ENCODE measurements around the gene FBXL17.

The FBXL17 gene

GRCh38 chr5:108181975-108182374 lies 199.9 kb downstream of the FBXL17 start:
- TF ChIP-seq EZH2phosphoT487 (conservative IDR thresholded peaks at IDR 0.05; ENCODE audit: low read length), result no peak
- TF ChIP-seq CTCF (IDR thresholded peaks at IDR 0.05; ENCODE audit: insufficient read depth, low read length, poor library complexity, severe bottlenecking), result no peak
- Histone ChIP-seq H3K27me3 (ENCODE audit: low read length) (no peaks in the 10 kb centered on the region), H4K20me1 (ENCODE audit: low read depth, low read length) (no peaks in the 10 kb centered on the region), H2AFZ (ENCODE audit: low read depth, low read length, severe bottlenecking) (no peak overlapping the region), H3K27ac (ENCODE audit: low read depth, low read length) (no peak overlapping the region), H3K4me3 (ENCODE audit: insufficient read depth, low read length, poor library complexity, severe bottlenecking) (no peak overlapping the region), H3K9me3 (ENCODE audit: insufficient read depth, low read length) (no peaks in the 10 kb centered on the region), H3K9me2 (replicated peaks; ENCODE audit: insufficient read depth, low read length) (no peaks in the 10 kb centered on the region), H3K79me2 (ENCODE audit: insufficient read depth, low read length) (no peaks in the 10 kb centered on the region), H3K36me3 (ENCODE audit: low read length) (no peaks in the 10 kb centered on the region), H3F3A (ENCODE audit: insufficient read depth) (no peaks in the 10 kb centered on the region), H3K4me2 (ENCODE audit: low read depth, low read length, poor library complexity, severe bottlenecking) (no peak overlapping the region), H3K9ac (ENCODE audit: low read length) (no peak overlapping the region)

GRCh38 chr5:108174286-108174685 lies 207.6 kb downstream of the FBXL17 start:
- Histone ChIP-seq H3K27ac (ENCODE audit: low read depth, low read length) (no peak overlapping the region), H3F3A (ENCODE audit: insufficient read depth) (no peaks in the 10 kb centered on the region), H3K27me3 (ENCODE audit: low read length) (no peaks in the 10 kb centered on the region), H3K9me3 (ENCODE audit: insufficient read depth, low read length) (no peaks in the 10 kb centered on the region), H3K4me2 (ENCODE audit: low read depth, low read length, poor library complexity, severe bottlenecking) (no peak overlapping the region), H3K9ac (ENCODE audit: low read length) (no peak overlapping the region), H3K4me3 (ENCODE audit: insufficient read depth, low read length, poor library complexity, severe bottlenecking) (no peak overlapping the region), H3K9me2 (replicated peaks; ENCODE audit: insufficient read depth, low read length) (no peaks in the 10 kb centered on the region), H4K20me1 (ENCODE audit: low read depth, low read length) (no peaks in the 10 kb centered on the region), H3K36me3 (ENCODE audit: low read length) (no peaks in the 10 kb centered on the region), H3K79me2 (ENCODE audit: insufficient read depth, low read length) (no peaks in the 10 kb centered on the region), H2AFZ (ENCODE audit: low read depth, low read length, severe bottlenecking) (no peak overlapping the region)
- TF ChIP-seq EZH2phosphoT487 (conservative IDR thresholded peaks at IDR 0.05; ENCODE audit: low read length), result no peak
- no peak for TF ChIP-seq CTCF (IDR thresholded peaks at IDR 0.05; ENCODE audit: insufficient read depth, low read length, poor library complexity, severe bottlenecking)

GRCh38 chr5:108171759-108172158 lies 210.1 kb downstream of the FBXL17 start:
- H4K20me1 ChIP-seq (ENCODE audit: low read depth, low read length), result no peaks in the 10 kb centered on the region
- no peaks in the 10 kb centered on the region for H3K36me3 ChIP-seq (ENCODE audit: low read length)
- H3K27me3 ChIP-seq (ENCODE audit: low read length), result no peaks in the 10 kb centered on the region
- no peaks in the 10 kb centered on the region for H3K79me2 ChIP-seq (ENCODE audit: insufficient read depth, low read length)
- no peak for TF ChIP-seq EZH2phosphoT487 (conservative IDR thresholded peaks at IDR 0.05; ENCODE audit: low read length)
- TF ChIP-seq CTCF (IDR thresholded peaks at IDR 0.05; ENCODE audit: insufficient read depth, low read length, poor library complexity, severe bottlenecking), result no peak
- no peaks in the 10 kb centered on the region for H3K9me2 ChIP-seq (replicated peaks; ENCODE audit: insufficient read depth, low read length)
- no peak overlapping the region for H3K4me3 ChIP-seq (ENCODE audit: insufficient read depth, low read length, poor library complexity, severe bottlenecking)
- no peaks in the 10 kb centered on the region for H3F3A ChIP-seq (ENCODE audit: insufficient read depth)
- no peak overlapping the region for H3K27ac ChIP-seq (ENCODE audit: low read depth, low read length)
- no peaks in the 10 kb centered on the region for H3K9me3 ChIP-seq (ENCODE audit: insufficient read depth, low read length)
- no peak overlapping the region for H3K9ac ChIP-seq (ENCODE audit: low read length)
- H3K4me2 ChIP-seq (ENCODE audit: low read depth, low read length, poor library complexity, severe bottlenecking), result no peak overlapping the region
- H2AFZ ChIP-seq (ENCODE audit: low read depth, low read length, severe bottlenecking), result no peak overlapping the region

All from SU-DHL-6 (cell line).